NCI-H187 (cell line): Measurements from ENCODE around the gene OR51A2.
"Not testable (repeated sequence)": the region's sequence is repeated elsewhere in the genome, so short reads cannot be mapped to it uniquely, and the experiment has no call there.

Experiments used
- DNase-seq, 2 experiments: peaks; one replicate each; lab custom pipeline; 2025; lab: John Stamatoyannopoulos, UW

The OR51A2 gene

GRCh38 chr11:4955613-4956012 lies at the start of gene OR51A2:
Gene OR51A2 (minus strand): TSS chr11:4955713. CDS start chr11:4955713, 0 bp downstream.
- DNase-seq: not testable (repeated sequence)

- DNase-seq: peak; percentile 20 to 65
Measured at GRCh38 chr11:5004424-5005274, 49.1 kb upstream of the OR51A2 start.

- no peak for DNase-seq
Measured at GRCh38 chr11:4994551-4994950, 39.0 kb upstream of the OR51A2 start, which contains the start of gene OR51L1. Gene OR51L1 (plus strand): TSS chr11:4994851. CDS start chr11:4998983, 4,132 bp downstream.

DNA sequence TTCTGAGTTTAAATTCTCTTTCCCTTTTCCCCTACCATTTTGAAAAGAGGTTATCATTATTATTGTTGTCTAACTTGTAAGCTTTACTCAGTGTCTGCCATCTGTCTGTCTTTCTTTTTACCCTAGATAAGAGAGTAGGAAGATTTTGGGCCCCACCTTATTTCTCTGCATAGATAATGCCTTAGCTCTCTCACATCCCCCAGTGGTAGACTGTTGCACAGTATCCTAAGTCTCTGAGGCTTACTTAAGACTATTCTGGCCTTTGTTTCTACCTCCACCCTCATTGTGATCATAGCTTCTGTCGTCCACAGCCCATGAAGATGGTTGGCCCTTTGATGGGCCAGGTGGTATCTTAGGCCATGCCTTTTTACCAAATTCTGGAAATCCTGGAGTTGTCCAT lies 35.5 kb upstream of the OR51A2 start:
- DNase-seq: no peak

GRCh38 chr11:4983841-4984240 lies 28.3 kb upstream of the OR51A2 start:
- DNase-seq: no peak

DNA sequence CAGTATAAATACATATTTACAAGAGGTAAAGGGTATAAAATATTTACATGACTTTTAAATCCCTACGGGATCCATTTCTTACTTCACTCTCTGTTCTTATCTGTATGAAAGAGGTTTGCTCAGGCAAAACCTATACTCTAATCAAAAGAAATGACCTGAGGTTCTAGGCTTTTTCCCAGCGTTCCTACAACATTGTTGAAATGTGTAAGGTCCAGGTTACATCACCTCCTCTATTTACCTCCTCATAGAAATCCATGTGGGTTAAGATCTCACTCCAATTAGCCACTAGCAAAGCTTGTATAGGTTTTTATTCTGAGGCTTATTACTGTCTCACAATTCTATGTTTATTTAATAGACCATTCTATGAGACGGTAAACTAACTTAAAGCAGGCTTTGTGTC lies 27.2 kb upstream of the OR51A2 start:
- DNase-seq: no peak

DNA sequence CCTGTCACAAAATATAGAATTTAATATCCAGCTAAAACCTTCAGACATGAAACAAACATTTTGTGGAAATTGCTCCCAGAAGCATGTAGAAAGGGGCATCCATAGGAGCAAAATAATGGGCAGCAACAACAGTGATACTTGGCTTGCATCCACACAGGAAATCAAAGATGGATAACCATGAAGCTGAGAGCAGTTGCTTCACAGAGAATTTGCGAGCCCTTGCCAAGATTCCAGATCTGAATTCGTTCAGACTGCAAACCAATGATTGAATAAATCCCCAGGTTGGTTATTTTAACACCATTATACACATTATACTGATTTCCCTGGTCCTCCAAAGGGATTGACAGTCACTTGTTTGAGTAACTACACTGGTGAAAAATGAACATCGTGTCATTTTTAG lies 23.5 kb upstream of the OR51A2 start:
- no peak for DNase-seq

DNA sequence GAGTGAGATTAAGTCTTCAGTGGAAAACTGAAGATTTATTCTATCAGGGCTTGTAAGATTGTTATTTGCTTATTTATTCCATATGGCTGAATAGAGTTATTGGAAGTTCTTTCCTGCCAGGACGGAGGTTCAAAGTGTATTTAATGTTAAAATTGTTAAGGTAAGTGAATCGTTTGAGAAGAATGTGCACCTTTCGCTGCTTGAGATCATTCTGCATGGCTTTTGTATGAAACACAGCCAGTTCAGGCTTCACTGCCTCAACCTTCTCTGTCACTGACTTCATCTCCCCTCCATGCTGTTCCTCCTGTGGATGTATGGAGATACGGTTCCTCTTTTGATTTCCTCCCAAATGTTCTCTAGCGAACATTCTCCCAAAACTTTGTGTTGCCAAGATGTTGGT lies 19.9 kb upstream of the OR51A2 start:
- no peak for DNase-seq

GRCh38 chr11:4962816-4963215 lies 7.3 kb upstream of the OR51A2 start:
- no peak for DNase-seq

DNA sequence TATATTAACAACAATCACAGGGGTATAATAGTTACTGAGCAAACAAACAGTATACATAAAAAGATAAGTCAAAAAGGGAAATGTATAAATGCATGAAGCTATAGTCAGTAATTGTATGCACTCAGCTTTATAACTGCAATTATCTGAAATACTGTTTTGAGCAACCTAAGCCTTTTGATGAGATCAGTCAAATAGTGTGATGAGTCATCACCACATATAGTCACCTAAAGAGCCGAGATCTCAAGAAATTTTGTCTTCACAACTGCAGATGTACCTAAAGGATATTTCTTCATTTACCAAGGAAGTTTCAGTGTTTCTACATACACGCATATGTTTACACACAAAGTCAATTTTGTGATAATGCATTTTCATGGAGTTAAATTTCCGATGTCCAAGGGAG lies 5.4 kb upstream of the OR51A2 start:
- DNase-seq: no peak

DNA sequence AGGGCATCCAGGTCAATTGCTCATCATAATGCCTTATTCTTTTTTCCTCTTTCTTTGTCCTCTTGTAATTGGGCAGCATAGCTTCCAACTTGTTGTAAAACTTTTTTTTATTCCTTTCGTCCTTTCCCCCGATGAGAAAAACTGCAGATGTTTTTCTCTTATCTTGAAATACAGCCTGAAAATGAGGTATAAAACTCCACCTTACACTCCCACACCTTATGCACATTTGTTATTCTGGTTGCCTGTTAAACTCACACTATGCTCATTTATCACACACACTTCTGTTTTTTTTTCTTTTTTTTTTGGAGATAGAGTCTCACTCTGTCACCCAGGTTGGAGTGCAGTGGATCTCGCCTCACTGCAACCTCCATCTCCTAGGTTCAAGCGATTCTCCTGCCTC lies 1.9 kb upstream of the OR51A2 start:
- DNase-seq: no peak

DNA sequence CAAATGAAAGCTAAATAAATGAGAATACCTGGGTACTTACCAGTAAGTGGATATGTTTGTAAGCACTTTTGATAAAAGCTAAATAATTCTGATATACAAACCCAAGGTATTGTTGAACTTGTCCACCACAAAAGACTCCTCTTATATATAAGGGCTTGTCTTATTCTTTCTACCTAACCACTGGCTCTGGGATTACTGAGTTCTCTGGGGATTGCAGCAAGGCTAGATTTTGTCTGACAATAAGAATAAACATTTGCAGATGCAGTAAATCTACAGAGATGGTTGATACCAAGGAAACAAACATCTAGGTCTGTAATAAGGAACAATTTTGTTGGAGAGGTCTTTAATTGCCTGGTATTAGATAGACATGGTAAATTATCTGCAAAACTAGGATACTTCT lies 8.0 kb downstream of the OR51A2 start, which contains the start of gene OR51A4:
Gene OR51A4 (minus strand): TSS at position 101 of the 400 bp plus-strand sequence. CDS start 505 bp downstream, outside the sequence.
- DNase-seq: no peak

GRCh38 chr11:4936745-4937144 lies 18.8 kb downstream of the OR51A2 start:
- DNase-seq: no peak

DNA sequence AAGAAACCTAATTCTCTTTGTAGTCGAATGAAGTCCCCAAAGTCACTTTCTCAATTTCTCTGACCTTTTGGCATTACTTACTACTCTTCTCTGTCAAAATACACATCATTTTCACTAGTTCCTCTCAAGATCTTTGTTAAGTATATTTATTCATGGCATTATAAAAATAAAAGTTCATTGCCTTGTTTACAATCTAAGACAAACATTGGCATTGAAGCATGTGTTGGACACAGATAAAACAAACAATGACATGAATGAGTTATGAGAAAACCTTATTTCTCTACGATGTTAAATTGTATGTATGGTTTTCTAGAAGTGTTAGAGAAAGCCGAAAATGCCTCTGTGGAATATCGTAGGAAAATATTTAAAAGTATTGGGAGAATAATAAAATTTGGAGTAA lies 22.8 kb downstream of the OR51A2 start:
- no peak for DNase-seq

GRCh38 chr11:4926608-4927007 lies 28.9 kb downstream of the OR51A2 start:
- no peak for DNase-seq

GRCh38 chr11:4924239-4924638 lies 31.3 kb downstream of the OR51A2 start, which contains the start of gene OR51G1:
Gene OR51G1 (minus strand): TSS chr11:4924339. CDS start chr11:4924339, 0 bp downstream.
- no peak for DNase-seq

DNA sequence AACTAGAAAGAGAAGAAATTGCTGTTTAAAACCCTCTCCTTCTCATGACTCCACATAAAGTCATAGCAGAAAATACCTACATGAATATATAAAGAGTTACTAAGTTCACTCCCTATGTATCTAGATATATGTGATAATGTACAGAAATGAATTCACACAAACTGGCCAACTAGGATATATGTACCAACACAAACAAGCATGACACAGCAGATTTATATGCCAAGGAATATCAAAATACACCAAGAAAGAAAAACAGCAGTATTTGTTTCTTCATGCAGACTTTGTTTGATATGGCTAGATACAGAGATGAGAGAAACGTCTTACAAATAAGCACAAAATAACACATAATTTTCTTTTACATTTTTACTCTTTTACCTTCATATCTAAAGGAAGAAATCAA lies 33.2 kb downstream of the OR51A2 start:
- no peak for DNase-seq

GRCh38 chr11:4921796-4922195 lies 33.7 kb downstream of the OR51A2 start:
- no peak for DNase-seq

GRCh38 chr11:4919250-4919649 lies 36.3 kb downstream of the OR51A2 start, which contains the start of gene OR51G2:
Gene OR51G2 (minus strand): TSS chr11:4919350. CDS start chr11:4915663, 3,687 bp downstream.
- no peak for DNase-seq

GRCh38 chr11:4916581-4916980 lies 38.9 kb downstream of the OR51A2 start:
- DNase-seq: no peak
